Mucosa of gallbladder (tissue), 1 donor: ENCODE measurements around the gene CAMK2D. TPM values are rescaled to one million over a fixed set of nuclear protein-coding genes. Genes with fewer than 3 reads are reported as not detected.

Experiments
- DNase-seq: peaks from one replicate; pipeline ENCODE4 v3.0.0-alpha.2; 2020; ENCODE audit warnings: low spot score
- total RNA-seq: library from RNA; stranded (reverse); gene quantifications from one replicate; pipeline ENCODE4 v1.2.1, GENCODE V29; 2021
- donor health status: DM: no; HTN: no; CAD: no.

Gene CAMK2D
- total RNA-seq, 1 donor from 2014 or later = 61.0 TPM

DNA sequence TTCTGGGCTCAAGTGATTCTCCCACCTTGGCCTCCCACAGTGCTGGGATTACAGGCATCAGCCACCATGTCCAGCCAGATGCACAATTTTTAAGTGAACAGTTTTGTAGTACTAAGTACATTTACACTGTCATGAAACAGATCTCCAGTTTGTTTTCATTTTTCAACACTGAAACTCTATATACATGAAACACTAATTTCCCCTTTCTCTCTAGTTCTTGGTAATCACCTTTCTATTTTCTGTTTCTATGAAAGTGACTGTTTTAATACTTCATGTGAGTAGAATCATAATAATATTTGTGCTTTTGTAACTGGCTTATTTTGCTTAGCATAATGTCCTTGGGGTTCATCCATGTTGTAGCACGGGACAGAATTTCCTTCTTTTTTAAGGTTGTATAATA is 237.4 kb downstream of the CAMK2D start:
- DNase-seq = no peak

DNA sequence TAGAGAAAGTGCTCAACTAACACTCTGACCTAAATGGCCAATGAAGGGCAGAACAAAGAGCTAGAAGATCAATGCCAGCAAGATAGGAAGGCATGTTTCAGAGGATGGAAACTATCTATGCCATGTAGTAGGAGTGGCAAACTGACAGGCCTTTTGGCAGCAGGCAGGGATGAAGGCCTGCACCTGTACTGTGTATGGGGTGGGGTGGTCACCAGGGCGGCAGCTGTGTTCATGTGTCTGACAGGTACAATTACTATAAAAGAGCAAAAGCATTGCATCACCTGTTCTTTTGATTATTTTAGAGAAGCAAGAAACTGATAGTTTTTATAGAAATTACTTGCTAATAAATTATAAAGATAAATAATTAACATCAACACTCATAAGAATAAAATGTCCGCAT is 239.1 kb downstream of the CAMK2D start:
- DNase-seq = no peak

DNA sequence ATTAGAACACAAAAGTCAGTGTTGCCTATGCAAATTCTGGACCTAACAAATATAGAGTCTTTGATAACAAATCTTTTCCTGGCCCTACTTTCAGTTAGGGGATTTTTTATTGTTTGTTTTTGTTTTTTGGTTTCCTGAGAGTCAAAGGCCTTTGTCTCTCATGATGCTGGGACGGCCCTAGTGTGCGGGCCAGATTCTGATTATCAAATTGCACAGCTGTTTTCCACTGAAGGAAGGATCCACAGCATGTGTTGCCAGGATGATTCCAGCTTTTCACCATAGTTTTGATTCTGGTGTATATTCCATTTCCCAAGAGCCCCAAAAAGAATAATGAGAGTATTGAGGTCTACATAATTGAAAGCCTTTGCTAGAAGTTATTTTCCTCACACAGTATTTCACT is 248.2 kb downstream of the CAMK2D start:
- no peak for DNase-seq

DNA sequence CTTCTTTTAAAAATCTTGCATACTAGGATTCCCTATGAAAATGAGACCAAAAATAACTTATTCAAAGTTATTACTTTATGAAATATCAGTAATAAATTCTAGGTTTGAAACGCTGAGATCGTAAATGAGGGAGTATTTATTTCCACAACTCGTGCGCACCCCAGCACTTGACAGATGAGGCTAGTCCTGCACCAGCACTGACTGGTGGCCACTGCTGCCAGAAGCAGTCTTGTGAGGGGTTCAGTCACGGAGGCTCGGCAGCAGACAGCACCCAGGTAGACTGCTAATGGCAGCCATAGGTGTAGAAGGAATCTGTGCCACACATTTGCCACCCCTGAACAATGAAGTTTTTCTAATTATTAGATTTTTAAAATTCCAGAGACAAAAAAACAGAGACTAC is 248.7 kb downstream of the CAMK2D start:
- no peak for DNase-seq

DNA sequence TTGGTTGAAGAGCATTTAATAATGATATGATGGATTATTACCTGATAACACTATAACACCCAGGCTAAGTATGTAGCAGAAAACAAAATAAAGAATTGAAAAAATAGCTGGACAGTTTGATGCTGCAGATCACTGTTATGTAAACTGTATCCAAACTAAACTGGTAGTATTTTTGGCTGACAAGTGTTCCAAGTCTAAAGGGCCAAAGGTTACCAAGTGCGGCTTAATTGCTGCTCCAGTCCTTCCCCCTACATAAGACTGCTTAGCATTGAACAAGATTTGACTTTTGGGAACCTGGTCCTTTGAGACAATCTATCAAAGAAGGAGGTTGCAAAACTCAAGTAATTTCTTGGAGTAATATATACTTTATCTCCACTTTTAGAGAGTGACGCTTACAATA is 249.6 kb downstream of the CAMK2D start:
- no peak for DNase-seq

DNA sequence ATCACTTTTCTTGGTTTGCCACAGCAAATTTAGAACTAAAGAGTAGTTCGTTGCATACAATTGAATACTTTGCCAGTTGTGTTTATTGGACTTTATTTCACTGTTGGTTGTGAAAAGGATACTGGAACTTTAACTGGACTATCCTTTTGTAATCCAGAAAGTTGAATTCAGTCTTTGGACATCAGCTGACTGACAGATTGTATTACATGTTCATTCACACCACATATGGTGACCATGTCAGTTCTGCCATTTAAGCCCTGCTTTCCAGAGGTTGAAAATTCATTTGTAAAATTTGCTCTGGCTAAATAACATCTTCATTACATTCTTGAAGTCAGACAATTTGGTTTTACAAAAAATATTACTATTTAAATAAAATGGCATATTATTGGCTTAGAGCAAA is 251.7 kb downstream of the CAMK2D start:
- DNase-seq = no peak

DNA sequence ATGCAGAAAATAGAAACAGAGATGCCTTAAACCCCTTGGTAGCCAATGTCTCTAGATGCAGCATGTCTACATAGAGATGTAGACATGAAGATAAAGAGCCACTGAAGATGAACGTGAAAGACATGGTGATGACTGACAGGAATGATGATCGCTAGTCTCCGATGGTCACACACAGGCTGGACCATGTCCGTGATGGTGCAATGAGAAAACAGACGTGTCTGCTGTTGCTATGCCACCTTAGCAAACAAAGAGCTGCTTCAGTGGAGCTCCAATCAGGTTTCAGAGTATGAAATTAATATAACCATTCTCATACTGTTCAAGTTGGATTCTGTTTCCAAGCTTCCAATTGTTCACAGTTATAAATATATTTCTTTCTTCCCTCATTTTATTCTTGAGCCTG is 256.5 kb downstream of the CAMK2D start:
- DNase-seq = no peak

DNA sequence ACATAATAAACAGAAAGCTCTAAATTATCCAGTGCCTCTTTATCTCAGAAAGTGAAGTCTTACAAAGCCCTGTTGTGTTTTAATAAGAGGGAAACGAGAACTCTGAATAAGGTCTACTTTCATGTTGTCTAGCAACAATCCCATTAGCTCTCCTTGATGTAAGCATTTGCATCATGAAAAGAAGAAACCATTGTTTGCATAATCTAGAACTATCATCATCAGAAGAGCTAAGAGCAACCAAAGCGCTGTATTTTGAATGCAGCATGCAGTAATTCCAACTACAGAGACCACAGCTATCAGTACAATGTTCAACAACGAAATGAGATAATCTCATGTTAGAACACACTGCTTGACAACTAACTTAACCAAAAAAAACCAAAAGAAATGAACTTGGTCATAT is 257.1 kb downstream of the CAMK2D start:
- DNase-seq = no peak

DNA sequence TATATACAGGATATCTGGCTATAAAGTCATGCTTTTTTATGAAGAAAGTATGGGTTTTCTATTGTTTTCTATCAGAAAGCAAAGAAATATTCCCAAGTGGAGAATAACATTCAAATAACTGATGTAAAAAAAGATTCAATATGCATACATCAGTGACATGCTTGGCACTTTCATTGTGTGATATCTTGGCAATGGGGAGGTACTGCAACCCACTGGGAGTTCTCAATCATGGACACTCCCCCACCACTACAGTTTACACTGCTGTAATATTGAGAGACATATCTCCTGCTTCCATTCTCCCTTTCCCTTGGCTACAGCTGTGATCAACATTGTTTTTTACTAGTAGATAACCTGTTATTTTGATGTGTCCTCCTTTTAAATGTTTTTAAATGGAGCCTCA is 257.8 kb downstream of the CAMK2D start:
- DNase-seq = no peak

DNA sequence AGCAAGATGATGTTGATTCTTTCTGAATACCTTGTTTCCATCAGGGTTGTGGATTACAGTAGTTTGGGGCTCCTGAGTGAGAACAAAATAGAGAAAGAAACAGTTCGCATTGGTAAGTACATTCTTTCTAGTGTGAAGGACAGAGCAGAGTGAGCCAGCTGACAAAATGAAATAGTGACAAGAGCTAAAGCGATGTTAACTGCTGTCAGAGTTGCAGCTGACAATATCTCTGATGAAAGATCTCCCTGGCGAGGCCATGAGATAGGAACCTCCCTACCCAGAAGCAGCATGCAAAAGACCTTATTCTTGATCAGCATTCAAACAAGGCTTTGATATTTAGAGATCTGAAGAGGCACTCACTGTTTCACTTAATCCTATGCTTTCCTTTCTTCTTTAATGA is 258.6 kb downstream of the CAMK2D start:
- no peak for DNase-seq

DNA sequence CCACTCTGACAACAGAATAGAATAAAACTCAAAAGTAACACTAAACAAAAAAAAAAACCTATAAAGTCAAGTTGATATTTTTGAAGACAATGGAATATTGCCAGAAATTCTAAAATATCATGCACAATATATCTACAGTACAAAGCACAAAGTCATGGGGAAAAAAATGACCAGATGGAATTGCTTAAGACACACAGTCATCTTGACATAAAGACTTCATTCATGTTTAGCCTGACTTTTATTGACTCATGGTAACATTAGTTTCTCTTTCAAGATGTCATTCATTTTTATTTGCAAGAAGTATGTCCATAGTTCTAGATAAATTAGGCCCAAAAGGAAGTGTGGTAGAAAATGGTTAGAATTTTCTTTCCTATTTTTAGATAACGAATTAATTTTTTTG is 259.1 kb downstream of the CAMK2D start:
- no peak for DNase-seq

DNA sequence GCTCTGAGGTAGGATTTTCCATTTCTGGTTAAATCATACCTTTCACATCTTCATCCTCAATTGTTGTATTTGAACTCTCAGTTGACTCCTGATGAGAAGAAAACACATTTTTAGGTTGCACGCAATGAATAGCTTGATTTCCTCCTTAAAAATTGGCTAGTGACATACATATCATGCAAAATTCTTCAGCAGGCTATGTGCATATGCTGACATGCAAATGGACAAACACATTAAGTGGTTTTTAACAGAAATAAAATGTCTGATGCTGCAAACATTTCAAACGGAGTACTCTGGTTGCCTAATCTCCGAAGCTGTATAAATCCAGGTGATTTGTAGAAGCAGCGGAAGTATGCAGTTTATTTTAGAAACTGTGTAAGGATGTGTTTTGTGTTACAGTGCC is 261.1 kb downstream of the CAMK2D start:
- DNase-seq = no peak

DNA sequence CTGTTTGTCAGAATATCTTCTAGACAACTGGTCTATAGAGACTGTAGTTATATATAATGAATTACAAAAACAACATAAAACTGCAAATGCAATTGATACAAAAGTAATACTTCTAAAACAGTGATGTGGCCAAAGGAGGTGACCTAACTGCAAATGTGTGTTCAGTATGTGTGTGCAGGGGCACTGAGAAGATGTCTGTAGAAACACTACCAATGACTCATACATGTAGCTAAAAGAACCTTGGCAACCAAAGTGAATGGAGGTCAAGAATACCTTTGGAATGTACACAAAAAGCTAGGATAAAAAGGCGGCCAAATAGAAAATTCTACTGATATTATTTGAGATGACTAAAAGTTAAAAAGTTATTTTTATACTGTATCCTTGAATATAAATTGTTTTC is 261.8 kb downstream of the CAMK2D start:
- no peak for DNase-seq

DNA sequence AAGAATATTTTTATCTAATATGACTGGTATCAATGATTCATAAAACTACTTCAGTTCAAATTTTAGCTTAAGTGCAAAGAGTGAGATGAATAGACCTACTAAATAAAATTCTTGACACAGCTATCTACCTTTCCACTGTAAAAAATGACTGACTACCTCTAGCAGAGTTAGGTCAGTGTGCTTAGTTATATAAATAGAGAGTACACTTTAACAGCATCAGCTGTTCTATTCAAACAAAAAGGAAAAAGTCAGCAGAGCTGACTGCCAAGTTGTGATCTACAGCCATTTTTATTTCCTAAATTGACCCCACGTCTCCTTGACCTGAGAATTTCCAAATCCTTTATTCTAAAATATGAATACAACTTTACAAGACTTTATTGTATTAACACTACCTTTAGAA is 262.4 kb downstream of the CAMK2D start:
- DNase-seq = no peak

DNA sequence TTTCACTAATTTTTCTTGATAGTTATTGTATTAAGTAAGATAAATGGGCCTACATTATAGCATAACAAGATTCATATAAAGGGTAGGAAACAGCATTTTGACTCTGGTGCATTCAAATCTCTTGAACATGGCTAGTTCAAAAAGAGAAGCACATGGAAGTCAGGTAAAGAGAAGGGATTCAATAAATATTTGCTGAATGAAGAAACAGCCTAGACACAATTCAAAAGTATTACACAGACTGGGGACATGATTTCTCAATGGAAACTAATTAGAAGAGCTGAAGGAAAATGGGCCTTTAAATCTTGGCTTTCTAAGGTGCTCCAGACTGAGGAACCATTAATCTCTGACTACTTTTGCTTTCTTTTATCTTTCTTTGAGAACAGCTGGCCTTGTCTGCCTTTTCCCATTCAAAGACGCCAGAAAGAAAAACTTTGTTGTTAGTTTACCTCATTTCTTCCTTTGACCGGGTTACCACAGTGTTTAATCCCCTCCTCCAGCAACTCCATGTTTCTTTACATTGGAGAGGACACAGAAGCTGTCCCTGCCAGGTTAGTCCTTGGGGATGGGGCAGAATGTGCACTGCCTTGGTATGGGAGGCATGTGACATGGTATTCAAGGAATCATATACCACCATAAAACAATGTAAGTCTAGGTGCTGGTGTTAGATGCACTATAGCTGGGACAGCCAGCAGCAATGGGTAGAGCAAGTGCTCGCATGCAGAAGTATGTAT is 264.2 kb downstream of the CAMK2D start:
- no peak for DNase-seq

DNA sequence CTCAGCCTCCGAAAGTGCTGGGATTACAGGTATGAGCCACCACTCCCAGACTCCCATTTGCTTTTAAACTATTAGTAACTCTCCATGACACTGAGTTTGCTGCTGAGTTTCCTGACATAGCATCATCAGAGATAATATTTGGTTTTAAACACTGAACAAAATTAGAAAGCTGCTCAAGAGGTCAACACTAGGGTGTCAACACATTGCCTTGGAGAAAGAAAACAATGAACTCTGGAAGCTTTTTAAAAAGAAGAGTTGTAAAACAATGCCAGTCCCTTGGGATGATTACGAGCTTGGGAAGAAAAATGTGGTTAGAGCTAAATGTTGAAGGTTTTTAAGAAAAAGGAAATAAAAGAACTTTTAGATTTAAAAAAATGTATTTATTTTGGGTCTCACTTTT is 264.8 kb downstream of the CAMK2D start:
- no peak for DNase-seq

DNA sequence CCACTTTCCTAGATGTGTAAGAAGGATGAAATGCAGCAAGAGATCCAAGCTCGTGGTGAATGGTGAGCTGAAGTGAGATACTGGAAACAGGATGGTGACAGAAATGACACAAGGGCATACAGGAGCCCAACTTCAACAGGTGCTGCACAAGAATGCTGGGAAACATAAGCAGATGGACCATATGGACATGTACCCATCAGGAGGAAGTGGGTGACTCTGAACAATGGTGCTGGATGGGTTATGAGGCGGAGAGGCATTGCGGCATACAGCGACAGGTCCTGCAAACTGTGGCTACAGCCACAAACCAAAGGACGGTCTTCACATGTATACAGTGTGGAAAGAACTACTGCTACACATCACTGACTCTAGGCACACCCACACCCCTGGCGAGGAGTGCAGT is 265.7 kb downstream of the CAMK2D start:
- DNase-seq = no peak

DNA sequence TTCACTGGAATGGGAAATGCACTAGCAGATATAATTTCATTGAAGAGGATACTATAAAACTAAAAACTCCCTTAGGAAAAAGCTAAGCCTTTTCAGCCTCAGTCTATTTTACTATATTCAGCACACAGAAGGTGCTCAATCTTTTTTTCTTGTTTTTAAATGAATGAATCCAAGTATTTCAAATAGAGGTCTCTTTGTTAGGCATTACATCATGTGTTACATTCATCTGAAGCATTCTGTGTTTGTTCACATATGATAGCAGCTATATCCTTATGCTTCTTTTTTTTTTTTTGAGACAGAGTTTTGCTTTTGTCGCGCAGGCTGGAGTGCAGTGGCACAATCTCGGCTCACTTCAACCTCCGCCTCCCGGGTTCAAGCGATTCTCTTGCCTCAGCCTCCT is 278.4 kb downstream of the CAMK2D start:
- no peak for DNase-seq

DNA sequence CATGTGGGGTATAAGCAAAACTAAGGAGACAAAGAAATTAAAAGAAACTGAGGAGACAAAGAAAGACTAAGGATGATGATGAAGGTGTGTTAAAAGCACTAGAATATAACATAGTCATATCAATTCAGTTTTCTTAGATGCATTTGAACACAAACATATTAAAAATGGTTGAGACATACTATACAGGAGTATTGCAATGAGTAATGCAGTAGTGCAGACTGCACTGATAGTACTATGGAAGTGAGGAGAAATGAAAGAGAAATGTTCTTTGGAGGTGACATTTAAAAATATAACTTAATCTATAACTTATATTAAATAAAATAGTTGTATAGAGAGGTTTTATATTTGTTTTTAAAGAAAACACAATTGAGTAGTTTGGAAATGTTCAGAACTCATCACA is 279.2 kb downstream of the CAMK2D start:
- no peak for DNase-seq

DNA sequence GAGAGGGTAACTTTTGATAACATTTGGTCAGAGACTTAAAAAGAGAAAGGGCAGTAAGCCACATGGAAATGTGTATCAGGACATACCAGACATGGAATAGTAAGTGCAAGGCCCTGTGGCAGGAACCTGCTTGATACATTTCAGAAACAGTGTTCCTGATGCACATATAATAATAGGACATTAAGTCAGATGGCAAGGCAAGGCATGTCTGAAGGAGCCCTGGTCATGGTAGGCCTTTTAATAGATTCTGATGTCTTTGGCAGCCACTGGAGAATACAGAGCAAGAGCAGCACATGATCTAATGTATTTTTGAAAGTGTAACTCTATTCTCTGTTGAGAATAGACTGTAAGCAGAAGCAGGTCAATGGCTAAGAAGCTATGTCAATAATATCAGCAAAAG is 279.7 kb downstream of the CAMK2D start:
- DNase-seq = no peak

DNA sequence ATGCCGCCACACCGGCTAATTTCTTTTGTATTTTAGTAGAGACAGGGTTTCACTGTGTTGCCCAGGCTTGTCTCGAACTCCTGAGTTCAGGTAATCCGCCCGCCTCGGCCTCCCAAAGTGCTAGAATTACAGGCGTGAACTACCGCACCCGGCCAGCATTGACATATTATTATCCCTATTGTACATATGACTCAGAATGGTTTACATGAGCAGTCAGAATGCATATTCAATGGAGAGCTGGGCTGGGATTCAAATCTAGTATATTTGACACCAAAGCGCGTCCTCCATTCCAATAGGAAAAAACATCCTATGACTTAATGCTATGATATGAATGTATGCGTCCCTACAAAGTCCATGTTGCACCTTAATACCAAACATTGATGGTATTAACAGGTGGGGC is 281.4 kb downstream of the CAMK2D start:
- no peak for DNase-seq

DNA sequence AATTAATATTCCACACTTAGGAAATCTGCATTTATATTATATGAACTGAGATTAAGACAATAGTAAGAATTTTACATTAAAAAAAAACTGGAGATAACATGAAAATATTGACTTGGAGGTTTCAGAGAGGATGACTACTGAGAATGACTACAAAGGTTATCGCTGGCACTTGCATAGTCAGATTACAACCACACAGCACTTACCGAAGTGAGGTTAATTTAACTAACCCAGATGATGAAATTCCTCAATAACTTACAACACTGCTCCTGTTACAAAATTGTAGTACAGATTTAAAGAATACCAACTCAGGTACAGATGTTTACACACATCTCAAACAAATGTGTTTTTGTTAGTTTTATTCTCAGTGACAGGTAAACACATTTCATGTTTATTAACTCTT is 283.5 kb downstream of the CAMK2D start:
- DNase-seq = no peak

DNA sequence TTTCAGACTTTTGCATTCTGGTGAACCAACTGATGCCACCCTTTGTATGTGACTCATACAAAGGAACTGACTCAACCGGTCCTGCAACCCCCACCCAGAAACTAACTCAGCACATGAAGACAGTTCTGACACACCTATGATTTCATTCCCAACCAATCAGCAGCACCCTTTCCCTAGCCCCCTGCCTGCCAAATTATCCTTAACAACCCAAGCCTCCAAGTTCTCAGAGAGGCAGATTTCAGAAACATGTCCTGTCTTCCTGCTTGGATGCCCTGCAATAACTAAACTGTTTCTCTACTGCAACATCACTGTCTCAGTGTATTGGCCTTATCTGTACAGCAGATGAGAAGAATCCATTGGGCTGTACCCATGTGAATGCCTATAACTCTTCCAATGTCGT is 284.7 kb downstream of the CAMK2D start:
- DNase-seq = no peak

DNA sequence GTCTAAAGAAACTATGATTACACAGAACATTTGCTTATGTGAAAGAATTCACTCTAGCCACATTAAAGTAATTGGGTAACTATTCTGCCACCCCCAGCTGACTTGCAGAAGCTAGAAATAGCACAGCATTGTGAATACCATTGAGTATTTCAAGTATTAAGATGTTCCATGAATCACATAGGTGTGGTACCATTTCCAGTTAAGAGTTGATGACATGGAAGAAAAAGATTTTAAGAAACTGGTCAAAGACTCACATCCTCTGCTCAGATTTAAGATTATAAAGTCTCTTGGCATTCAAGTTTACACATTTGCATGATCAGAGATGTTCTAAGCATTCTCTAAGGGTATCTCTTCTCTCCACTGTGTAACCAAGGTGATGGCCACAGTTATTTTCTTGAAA is 287.5 kb downstream of the CAMK2D start:
- DNase-seq = no peak

DNA sequence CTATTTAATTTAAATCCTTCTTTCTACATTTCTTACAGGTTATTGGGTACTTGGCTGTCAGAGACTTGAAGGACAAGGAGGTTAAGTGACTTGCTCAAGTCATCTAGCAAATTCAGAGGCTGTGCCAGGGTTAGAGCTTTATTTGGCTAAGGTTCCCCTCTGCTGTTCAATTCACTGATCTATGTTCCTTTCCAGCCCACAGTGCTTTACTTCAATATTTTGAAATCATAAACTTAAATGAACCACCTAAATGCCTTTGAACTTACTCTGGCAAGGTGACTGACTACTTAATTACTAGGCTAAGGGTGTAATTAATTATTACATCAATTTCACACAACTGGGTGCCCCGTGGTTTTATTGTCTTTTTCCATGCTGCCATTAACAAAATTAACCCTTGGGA is 288.7 kb downstream of the CAMK2D start:
- DNase-seq = no peak
